Left renal cortex interstitium (tissue), 4 donors: ENCODE measurements around the gene ZBTB20. TPM values are rescaled to one million over a fixed set of nuclear protein-coding genes. Genes with fewer than 3 reads are reported as not detected.
"Not testable (repeated sequence)": the region's sequence is repeated elsewhere in the genome, so short reads cannot be mapped to it uniquely, and the experiment has no call there.

Experiments
- DNase-seq, 4 donors: peaks; one replicate each; pipeline ENCODE4 v3.0.0-alpha.2; 2013; ENCODE audit warnings: low read depth in 4 of 4, low spot score in 2 of 4, missing footprints in 1 of 4
- polyA plus RNA-seq, 4 donors: library from polyadenylated mRNA; unstranded; fragments of 120-200 nt; gene quantifications; one replicate each; pipeline ENCODE4 v1.2.1, GENCODE V29; 2013; ENCODE audit not compliant: insufficient read length in 4 of 4

Gene ZBTB20
- polyA plus RNA-seq, 4 donors: 4.5 to 6.5 (median 5.8) TPM

DNA sequence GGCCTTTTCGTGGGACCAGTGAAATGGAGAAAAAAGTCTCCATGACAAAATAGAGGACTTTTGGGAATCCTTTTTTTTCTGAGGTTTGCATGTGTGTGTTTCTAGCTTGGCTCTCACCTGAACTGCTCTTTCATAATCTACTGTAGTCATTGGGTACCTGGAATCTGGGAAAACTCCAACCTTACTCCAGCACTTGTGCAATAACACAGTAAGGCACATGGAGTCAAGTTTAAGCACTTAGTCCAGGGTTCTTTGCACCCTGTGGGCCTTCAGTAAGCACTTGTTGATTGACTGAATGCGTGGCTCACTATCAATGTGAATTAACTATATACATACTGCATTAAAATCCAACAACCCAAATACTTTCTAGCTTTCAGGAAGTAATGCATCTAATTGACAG is 299.5 kb downstream of the ZBTB20 start:
- DNase-seq: no peak

DNA sequence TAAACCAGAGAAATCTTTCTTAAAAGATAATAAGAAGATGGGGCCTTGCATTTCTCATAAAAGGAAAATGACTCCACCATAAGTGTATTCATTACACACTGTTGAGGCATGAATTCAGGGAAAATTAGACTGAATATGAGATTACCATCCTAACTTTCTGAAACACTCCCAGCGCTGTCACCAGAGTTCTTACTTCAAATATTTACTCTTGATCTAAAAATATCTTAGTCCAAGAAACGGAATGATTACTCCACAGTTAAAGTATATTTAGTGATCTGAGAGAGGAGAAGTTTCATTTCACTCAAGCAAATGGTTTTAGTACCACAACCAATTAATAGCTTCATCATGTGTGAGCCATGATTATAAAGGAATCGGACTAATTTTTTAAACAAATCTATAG is 300.3 kb downstream of the ZBTB20 start:
- no peak for DNase-seq

DNA sequence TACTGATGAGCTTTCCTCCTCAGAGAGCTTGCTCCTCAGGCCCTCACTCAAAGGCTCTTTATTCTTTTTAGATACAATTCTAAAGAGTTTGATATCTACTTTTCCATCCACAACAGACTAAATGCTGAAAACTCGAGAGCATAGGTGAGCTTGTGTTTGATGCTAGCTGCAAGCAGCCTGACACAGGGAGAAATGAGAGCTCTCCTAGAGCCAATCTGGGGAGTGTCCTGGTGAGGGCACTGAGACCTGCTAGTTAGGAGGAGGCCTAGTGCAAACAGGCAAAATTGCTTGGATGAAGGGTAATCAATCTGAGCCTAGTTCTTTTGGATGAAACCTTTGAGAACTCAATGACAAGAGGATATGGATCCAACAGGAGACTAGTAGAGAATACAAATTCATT is 300.8 kb downstream of the ZBTB20 start:
- DNase-seq: no peak

DNA sequence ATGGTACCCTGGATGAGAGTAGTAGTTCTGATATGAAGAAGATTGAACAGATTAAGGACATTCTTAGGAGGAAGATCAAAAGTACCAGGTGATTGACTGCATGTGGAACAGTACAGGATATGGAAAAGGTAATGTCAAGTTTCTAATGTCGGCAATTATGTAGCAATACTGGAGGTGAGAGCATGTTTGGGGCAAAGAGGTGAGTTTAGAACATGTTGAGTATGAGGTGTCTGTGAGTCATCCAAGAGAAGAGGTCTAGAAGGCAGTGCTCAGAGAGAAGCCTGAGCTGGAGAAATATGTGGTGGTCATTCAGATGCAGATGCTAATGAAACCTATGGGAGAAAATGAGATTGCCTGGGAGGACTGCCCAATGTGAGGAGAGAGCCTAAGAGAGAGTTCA is 305.6 kb downstream of the ZBTB20 start:
- no peak for DNase-seq

DNA sequence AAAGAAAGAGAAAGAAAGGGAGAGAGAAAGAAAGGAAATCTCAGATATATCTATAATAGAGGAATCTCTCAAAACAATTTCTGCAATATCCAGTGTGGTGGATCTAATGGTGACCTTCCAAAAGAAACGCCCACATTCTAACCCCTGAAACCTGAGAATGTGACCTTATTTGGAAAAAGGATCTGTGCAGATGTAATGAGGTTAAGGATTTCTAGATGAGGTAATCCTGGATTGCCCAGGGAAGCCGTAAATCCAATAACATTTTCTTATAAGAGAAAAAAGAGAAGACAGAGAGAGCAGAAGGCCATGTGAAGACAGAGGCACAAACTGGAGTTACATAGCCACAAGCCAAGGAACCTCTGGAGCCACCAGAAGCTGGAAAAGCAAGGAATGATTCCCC is 307.6 kb downstream of the ZBTB20 start:
- DNase-seq: no peak

DNA sequence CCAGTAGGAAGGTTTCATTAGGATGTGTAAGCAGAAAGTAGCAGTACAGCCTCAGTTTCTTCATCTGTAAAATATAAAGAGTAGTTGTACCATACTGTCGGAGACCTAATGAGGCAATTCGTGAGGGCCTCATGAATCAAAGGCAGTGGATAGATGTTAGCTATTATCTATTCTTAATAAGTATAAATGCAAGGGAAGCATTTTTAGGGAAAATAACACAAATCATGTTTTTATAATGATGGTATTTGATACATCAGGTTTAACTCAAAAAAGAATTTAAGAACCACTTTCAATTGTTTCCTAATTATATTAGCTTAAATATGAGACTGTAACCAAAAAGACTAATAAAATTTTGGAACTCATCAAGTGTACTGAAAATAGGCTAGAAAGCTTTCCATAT is 309.1 kb downstream of the ZBTB20 start:
- DNase-seq: no peak

DNA sequence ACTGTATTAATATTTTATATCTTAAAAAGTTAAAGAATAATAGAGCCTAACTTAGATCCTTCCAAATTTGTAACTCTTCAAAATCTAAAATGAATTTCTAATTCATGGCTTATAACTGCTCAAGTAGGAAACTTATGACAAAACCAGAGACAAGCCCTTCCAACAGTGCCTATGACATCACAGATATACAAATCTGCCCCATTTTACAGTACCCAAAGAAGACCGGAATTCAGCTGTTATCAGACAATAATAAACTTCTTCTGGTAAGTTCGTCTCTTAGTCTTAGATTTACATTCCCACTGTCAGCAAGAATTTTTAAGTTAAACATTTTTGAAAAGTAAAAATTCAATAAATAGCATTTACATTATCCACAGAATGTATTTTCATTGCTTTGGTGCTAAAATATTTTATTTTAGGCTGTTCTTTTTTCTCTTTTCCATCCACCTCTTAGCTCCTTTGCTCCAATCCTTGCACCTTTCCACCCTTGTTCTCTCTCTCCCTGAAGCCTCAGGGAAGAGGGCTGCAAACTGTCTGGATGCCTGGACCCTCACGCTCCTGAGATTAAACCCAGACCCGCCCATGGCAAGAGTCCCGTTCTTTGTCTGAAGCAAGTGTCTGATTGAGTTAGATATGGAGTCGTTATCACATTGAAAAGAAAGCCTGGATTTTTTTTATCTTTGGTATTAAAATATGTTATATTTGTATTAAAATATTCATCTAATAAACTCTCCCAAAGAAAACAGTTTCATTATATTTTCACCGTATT is 312.7 kb downstream of the ZBTB20 start:
- no peak for DNase-seq

DNA sequence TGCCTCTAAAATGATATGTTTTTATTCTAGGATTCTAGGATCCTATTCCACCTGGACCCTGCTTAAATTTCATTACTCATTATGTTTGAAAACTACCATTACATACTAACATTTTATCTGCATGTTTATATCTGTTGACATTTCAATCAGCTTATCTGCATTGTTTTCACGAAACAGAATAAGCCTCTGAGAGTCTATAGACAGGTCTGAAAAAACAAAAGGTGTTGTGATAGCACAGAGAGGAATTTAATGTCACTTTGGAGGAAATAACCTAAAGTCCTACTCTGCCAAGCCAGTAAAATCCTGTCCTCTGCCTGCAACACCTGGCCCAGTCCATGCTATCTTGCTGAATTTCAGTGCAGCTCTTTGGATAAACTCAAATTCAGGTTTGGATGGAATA is 315.2 kb downstream of the ZBTB20 start:
- no peak for DNase-seq

DNA sequence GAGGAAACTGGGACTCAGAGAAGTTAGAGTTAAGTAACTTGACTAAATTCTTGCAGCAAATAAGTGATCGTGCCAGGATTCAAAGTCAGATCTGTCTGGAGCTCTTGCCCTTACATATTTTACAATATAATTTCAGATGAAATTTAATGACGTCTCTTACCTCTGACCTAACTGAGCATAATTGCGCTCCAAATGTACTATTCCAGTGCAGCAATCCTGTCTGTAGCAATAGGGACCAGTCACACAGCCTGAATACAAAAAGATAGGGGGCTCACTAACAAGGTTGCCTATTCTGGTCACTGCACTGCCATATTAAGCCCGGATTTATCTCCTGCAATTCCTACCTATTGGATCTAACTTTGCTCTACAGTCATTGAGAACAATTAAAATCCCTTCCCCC is 316.4 kb downstream of the ZBTB20 start:
- no peak for DNase-seq

DNA sequence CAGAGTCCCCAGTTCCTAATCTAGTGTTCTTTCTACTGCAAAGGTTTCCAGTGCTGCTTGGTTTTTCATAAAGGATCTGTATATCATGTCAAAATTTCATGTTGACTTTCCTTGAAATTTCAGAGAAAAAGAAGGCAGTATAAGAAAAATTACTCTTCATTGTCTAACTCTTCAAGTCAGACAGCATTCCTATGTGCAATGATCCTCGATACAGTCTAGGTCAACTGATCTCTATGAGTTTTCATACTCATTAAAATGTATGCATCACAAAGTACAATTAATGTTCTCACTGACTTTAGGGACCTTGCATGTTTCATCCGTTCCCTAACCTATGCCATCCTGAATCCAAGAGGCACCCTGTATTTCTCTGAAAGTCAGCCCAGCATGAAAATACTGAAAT is 317.3 kb downstream of the ZBTB20 start:
- DNase-seq: peak in 1 of 4 donors; percentile 27

DNA sequence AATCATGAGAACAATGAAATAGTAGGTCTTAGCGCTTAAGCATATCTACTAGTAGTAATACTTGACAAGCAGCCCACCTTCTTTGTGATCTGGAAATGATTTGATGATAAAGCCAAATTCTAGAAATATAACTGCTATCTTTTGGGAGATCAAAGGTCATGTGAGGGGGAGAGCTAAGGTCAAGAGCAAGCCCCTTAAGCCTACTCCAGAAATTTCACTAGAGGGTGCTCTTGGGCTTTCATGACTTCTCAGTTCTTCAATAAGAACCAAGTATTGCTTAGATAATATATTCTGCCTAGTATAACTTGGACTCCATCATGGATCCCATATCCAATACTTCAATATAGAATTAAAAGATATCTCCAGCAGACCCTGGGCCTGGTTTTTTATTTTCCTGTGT is 319.6 kb downstream of the ZBTB20 start:
- peak in 1 of 4 donors; percentile 19 for DNase-seq

DNA sequence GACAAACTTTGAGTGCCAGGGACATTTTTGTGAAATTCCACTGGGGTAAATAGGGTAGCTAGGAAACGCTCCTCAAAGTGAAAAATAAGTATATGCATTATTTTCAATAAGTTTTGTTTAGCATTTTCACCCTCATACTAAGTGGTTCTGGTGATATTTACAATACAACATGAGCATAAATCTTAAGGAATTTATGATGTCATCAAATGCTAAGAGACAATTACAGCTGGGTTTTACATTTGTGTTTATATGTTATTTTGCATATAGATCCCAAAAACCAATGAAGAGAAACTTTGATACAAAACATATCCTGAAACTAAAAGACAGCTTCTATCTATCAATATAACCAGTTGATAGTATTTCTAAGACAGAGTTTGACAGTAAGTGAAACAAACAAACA is 323.1 kb downstream of the ZBTB20 start:
- no peak for DNase-seq

DNA sequence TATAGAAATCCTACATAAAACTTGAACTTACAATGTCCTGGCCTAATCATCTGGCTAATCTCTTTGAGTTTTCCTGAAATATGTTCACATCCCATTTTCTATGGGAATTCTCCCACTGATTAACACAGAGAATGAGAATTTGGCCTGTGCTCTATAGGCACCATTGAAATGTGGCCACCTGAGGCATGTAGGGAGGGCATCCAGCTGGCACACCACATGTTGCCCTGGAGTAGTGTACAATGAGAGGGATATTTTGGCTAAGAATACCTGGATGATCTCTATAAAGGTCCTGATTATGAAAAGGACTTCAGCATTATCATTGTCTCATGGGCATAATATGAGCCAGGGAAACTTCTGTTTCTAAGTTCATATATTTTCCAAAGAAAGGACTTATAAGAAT is 324.0 kb downstream of the ZBTB20 start:
- DNase-seq: no peak

DNA sequence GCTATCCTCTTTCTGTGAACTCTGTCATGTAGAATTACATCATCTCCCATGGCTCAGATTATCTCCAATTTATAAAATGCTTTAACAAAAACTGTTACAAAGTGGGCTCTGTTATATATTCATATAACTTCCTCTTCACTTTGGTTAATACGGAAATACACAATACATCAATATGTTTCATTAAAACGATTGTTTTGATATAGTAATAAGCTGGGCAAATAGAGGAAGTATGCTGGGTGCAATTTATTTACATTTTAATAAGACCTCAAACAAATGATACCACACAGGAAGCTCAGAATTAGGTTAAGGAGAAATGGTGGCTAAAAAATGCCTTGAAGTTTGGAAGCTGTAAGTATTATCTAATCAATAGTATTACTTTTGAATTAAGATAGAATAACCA is 331.0 kb downstream of the ZBTB20 start:
- DNase-seq: no peak

DNA sequence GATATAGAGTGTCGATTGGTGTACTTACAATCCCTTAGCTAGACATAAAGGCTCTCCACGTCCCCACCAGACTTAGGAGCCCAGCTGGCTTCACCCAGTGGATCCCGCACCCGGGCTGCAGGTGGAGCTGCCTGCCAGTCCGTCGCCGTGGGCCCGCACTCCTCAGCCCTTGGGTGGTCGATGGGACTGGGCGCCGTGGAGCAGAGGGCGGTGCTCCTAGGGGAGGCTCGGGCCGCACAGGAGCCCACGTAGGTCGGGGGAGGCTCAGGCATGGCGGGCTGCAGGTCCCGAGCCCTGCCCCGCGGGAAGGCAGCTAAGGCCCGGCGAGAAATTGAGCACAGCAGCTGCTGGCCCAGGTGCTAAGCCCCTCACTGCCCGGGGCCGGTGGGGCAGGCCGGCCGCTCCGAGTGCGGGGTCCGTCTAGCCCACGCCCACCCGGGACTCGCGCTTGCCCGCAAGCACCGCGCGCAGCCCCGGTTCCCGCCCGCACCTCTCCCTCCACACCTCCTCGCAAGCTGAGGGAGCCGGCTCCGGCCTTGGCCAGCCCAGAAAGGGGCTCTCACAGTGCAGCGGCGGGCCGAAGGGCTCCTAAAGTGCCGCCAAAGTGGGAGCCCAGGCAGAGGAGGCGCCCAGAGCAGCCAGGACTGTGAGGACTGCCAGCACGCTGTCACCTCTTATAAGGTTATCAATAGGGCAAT is 334.4 kb downstream of the ZBTB20 start:
- not testable (repeated sequence) for DNase-seq

DNA sequence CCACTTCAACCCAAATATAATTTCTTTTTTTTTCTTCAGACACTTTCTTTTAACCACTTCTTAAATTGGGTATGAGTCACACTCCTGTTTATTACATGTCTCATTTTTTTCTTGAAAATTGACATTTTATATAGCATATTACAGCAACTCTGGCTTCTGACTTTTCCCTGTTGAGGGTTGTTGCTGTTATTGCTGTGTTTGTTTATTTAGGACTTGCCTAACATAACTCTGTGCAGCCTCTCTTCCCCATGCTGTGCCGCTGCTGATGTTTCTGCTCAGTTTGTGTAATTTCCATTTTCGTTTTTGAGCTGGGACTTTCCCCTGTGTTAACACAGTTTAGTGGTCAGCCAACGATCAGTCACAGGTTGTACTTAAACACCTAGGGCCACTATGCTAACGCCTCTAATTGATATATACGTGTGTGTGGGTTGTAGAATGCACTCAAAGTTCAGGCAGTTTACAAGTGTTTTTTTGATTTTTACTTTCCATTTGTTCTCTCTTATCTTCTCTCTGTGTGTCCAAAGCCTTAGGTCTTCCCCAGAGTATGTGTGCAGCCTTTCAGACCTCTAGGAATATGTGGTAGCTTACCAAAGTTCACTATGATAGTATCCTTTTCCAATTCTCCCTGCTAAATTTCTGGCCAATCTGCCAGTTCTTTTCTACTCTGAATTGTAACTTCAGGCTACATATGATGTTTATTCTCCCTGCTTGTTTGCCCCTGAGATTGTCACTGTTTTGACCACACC is 337.2 kb downstream of the ZBTB20 start:
- DNase-seq: no peak

DNA sequence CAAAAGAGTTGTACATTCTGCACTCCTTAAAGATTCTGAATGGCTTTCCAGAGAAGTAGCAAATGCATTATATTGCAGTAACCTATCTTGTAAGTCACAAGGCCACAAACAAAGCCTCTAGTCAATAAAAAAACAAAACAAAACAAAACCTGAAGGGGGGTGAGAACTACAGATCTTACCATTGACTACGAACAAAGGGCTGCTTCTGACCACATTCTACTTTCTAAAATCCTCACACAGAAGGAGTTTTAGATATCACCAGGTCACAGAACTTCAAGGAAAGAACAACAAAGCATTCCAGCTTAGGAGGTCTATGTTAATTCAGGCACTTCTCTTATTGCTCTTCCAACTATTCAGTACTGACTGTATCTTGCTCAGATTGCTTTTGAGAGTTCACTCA is 343.0 kb downstream of the ZBTB20 start:
- DNase-seq: no peak

DNA sequence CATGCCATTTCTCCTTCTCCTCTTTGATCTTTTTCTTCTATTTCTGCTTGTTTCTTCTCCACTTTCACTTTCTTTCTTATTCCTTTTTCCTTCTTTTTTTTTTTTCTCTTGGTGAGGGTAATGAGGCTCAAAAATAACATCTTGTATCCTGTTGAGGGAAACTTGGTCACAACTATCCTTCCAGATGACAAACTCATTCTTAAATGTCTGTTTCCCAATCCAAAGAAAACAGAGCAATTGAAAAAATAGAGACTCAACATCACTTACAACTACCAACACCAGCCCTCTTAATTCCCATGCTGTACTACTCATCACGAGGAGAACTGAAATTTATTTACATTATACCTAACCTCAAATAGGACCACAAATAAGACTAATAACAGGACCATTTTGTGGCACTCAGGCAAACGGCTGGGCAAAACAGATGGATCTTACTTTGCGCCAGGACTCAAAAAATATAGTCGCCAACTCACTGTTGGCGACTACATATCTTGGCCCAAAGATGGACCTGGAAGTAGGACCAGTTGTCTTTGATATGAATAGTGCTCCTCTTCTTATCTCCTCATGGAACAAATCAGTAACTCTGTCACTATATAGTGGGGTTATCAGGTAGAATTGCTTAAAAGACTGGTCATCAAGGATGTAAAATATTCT is 343.9 kb downstream of the ZBTB20 start:
- no peak for DNase-seq

DNA sequence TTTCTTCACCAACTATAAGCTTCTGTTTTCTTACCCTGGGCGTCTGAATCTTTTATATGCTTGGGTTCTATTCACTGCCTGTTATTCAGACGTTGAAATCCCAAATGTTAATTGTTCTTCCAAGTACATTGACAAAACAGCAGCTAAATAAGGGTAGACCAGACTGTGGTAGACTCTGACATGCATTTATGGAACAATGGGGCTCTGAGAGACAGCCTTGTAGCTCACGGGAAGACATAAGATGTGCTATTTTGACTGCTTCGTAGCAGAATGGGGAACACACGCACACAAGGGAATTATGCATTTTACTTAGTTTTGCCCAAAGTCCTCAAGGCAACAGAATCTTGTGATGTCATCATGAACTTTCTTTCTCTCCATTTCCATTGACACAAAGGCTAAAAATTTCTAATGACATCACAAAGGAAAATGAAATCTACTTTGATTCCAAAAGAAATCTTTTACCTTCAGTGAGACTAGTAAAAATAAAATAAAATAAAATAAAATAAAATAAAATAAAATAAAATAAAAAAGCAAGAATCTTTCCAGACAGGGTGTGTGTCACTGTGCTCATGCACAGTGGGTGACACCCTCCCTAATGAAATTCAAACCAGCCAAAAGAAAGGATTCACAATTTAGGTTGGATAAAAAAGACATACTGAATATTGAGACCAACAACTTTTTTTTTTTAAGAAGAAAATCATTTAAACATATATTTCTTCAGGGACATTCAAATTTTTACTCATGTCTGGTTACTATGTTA is 346.6 kb downstream of the ZBTB20 start:
- DNase-seq: no peak

DNA sequence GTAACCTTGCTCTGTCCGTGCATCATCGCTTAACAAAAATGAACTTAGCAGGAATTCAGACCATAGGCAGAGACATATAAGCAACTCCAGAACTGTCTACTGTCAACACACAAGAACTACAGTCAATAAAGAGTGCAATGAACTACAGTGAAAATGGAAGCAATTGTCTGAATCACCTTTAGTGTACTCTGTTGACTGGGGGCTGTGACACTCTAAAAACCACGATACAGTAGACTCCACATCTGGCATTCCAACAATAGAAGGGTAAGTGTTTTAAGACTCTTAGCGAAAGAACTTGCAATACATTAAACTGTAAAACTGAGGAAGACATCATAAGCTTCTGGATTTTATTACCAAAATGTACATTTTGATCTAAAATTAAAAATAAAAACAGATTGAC is 347.3 kb downstream of the ZBTB20 start:
- no peak for DNase-seq
